Activated B cell treated with CpG ODN at 0.5 μM for 24 hours (primary cell): ENCODE measurements around the gene CEP78. TPM values are rescaled to one million over a fixed set of nuclear protein-coding genes. Genes with fewer than 3 reads are reported as not detected.
"Not testable (repeated sequence)": the region's sequence is repeated elsewhere in the genome, so short reads cannot be mapped to it uniquely, and the experiment has no call there.

Experiments
- ATAC-seq: fragments of 200-7000 bp; cut with Tn5 transposase; one replicate; pipeline ENCODE4 v1.10.0; 2021; ENCODE audit warnings: low read depth, mild to moderate bottlenecking, moderate library complexity
- CTCF ChIA-PET: fragments of 350-600 bp; sonication (Branson Sonifier 250); formaldehyde crosslinking; loops from one replicate; lab custom pipeline; 2021; ENCODE audit warnings: antibody characterized with exemption; lab: Charles Lee
- POLR2A ChIA-PET: fragments of 350-600 bp; sonication (Branson Sonifier 250); formaldehyde crosslinking; loops from one replicate; lab custom pipeline; 2021; ENCODE audit warnings: antibody characterized with exemption; lab: Charles Lee
- DNase-seq: peaks from one replicate; pipeline ENCODE4 v3.0.0; 2022
- H3K27ac Mint-ChIP-seq: one replicate; pipeline ENCODE4 v1.8.0; 2020; ENCODE audit warnings: mixed read lengths
- H3K27me3 Mint-ChIP-seq: one replicate; pipeline ENCODE4 v1.8.0; 2021; ENCODE audit warnings: mixed read lengths
- H3K36me3 Mint-ChIP-seq: one replicate; pipeline ENCODE4 v1.8.0; 2021; ENCODE audit warnings: low read depth, mixed read lengths
- H3K4me1 Mint-ChIP-seq: one replicate; pipeline ENCODE4 v1.8.0; 2021; ENCODE audit warnings: mixed read lengths
- H3K4me3 Mint-ChIP-seq: one replicate; pipeline ENCODE4 v1.8.0; 2020; ENCODE audit warnings: mild to moderate bottlenecking, mixed read lengths
- H3K9me3 Mint-ChIP-seq: one replicate; pipeline ENCODE4 v1.8.0; 2020; ENCODE audit warnings: mixed read lengths
- CTCF ChIP-seq: fragments of 200-600 bp; IDR thresholded peaks from one replicate; pipeline ENCODE4 v1.8.0; 2022; ENCODE audit warnings: antibody characterized with exemption, mild to moderate bottlenecking
- intact Hi-C: fragments of 100-400 bp; cut with micrococcal nuclease; formaldehyde crosslinking; loops from one replicate; pipeline ENCODE4 v1.15.1; 2024
- total RNA-seq: library from RNA; stranded (reverse); gene quantifications from 2 replicates; pipeline ENCODE4 v1.2.3, GENCODE V29; 2022

Gene CEP78
- total RNA-seq, 1 donor from 2014 or later, result 18.1 TPM

- H3K27me3 Mint-ChIP-seq, result no peaks in the 10 kb centered on the region
Measured at GRCh38 chr9:78280982-78281668, 45.2 kb downstream of the CEP78 start.

GRCh38 chr9:78284181-78284580 lies 48.3 kb downstream of the CEP78 start:
- H3K9me3 Mint-ChIP-seq, H3K36me3 Mint-ChIP-seq, H3K27me3 Mint-ChIP-seq, H3K4me1 Mint-ChIP-seq, POLR2A ChIA-PET, intact Hi-C loops, H3K4me3 Mint-ChIP-seq, H3K27ac Mint-ChIP-seq, CTCF ChIA-PET, DNase-seq, ATAC-seq: not testable (repeated sequence)

More at GRCh38 chr9:78280982-78281668, 45.2 kb downstream of the CEP78 start:
- Mint-ChIP-seq H3K4me1 (no peaks in the 10 kb centered on the region), H3K27ac (no peak overlapping the region), H3K4me3 (no peak overlapping the region), H3K36me3 (no peaks in the 10 kb centered on the region), H3K9me3 (peaks cover 2% of the 10 kb centered on the region)
- ChIA-PET CTCF (no interaction called here), POLR2A (no interaction called here)
- intact Hi-C loops, result no loop called here
- no peak for DNase-seq
- ATAC-seq, result no peak
- TF ChIP-seq CTCF, result no peak

GRCh38 chr9:78286125-78286524 lies 50.2 kb downstream of the CEP78 start:
- Mint-ChIP-seq H3K27ac (no peak overlapping the region), H3K4me1 (no peaks in the 10 kb centered on the region), H3K27me3 (peaks cover 2% of the 10 kb centered on the region), H3K9me3 (peaks cover 2% of the 10 kb centered on the region), H3K36me3 (no peaks in the 10 kb centered on the region), H3K4me3 (no peak overlapping the region)
- ChIA-PET POLR2A (interaction anchor here (1.3 kb wide), 1 partner anchor 11 kb away, joined by 4 read pairs; the partner anchor contains the start of gene PSAT1), CTCF (no interaction called here)
- TF ChIP-seq CTCF, result no peak
- ATAC-seq, result no peak
- DNase-seq, result no peak
- intact Hi-C loops, result no loop called here

GRCh38 chr9:78286946-78287388 lies 51.1 kb downstream of the CEP78 start:
- Mint-ChIP-seq H3K27me3 (peaks cover 2% of the 10 kb centered on the region), H3K36me3 (no peaks in the 10 kb centered on the region), H3K9me3 (peaks cover 2% of the 10 kb centered on the region), H3K27ac (no peak overlapping the region), H3K4me1 (no peaks in the 10 kb centered on the region), H3K4me3 (no peak overlapping the region)
- intact Hi-C loops, result no loop called here
- CTCF ChIA-PET, result no interaction called here
- ATAC-seq (no peak), DNase-seq (no peak)
- POLR2A ChIA-PET, result no interaction called here
- no peak for TF ChIP-seq CTCF

GRCh38 chr9:78288214-78288892 lies 52.5 kb downstream of the CEP78 start:
- peaks cover 2% of the 10 kb centered on the region for H3K27me3 Mint-ChIP-seq
- no peak for DNase-seq
- TF ChIP-seq CTCF, result no peak
- H3K9me3 Mint-ChIP-seq, result peaks cover 2% of the 10 kb centered on the region
- ChIA-PET CTCF (no interaction called here), POLR2A (no interaction called here)
- H3K4me1 Mint-ChIP-seq, result no peaks in the 10 kb centered on the region
- H3K27ac Mint-ChIP-seq, result no peak overlapping the region
- ATAC-seq, result no peak
- intact Hi-C loops, result no loop called here
- H3K36me3 Mint-ChIP-seq, result no peaks in the 10 kb centered on the region
- H3K4me3 Mint-ChIP-seq, result no peak overlapping the region
